GM18526 (cell line): ENCODE data around the gene PLEKHG3.

ENCODE experiments used
- POLR2A ChIP-seq: IDR thresholded peaks from 3 replicates; pipeline ENCODE4 v1.6.1; 2011; ENCODE audit not compliant: insufficient read length; ENCODE audit errors: extremely low read depth

PLEKHG3 gene

DNA sequence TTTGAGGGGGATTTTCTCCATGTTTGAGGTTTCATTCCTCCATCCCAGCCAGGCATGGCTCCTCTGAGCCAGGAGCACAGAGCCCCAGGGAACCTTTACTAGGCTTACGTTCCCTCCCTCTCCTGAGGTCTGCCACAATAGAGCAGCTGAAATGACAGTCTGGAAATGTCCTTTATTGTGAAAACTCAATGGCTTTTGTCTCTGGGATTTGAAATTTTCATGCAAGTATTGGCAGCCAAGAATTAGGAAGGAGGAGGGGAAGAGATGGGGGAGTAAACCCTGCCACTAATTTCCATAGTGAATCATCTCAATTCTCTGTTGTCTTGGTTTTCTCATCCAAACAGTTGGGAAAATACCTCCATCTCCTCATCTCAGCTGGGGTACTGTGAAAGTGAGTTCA is 2.6 kb upstream of the PLEKHG3 start:
- TF ChIP-seq POLR2A, result no peak

GRCh38 chr14:64702493-64703394 is 1.5 kb upstream of the PLEKHG3 start:
- no peak for TF ChIP-seq POLR2A

- no peak for TF ChIP-seq POLR2A
Observed at GRCh38 chr14:64703395-64704142, 655 bp upstream of the PLEKHG3 start.

- no peak for TF ChIP-seq POLR2A
Observed at GRCh38 chr14:64704743-64705380, 638 bp downstream of the PLEKHG3 start.

GRCh38 chr14:64705381-64706118 is 1.3 kb downstream of the PLEKHG3 start:
- no peak for TF ChIP-seq POLR2A

DNA sequence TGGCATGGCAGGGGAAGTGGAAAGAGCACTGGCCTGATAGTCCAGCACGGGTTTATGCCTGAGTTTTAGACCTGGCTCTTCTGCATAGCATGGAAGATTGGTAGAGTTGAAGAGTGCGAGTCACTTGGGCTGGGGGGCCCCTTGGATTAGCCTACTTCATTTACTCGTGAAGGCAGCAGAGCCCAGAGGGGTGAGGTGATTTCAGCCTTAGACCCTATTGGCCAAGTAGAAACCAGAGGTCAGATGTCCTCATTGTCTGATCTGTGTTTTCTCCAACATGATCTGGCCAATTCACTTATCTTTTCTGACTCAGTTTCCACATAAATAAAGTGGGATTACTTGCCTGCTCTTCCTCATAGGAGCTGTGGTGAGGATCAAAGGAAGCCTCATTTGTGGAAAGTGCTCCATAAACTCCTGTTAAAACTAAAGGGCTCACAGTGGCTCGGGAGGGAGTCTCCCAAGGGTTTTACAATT is 1.9 kb downstream of the PLEKHG3 start:
- TF ChIP-seq POLR2A, result no peak

- TF ChIP-seq POLR2A, result no peak
Observed at GRCh38 chr14:64706593-64707193, 2.5 kb downstream of the PLEKHG3 start.

- TF ChIP-seq POLR2A, result no peak
Observed at GRCh38 chr14:64707661-64708060, 3.4 kb downstream of the PLEKHG3 start.

DNA sequence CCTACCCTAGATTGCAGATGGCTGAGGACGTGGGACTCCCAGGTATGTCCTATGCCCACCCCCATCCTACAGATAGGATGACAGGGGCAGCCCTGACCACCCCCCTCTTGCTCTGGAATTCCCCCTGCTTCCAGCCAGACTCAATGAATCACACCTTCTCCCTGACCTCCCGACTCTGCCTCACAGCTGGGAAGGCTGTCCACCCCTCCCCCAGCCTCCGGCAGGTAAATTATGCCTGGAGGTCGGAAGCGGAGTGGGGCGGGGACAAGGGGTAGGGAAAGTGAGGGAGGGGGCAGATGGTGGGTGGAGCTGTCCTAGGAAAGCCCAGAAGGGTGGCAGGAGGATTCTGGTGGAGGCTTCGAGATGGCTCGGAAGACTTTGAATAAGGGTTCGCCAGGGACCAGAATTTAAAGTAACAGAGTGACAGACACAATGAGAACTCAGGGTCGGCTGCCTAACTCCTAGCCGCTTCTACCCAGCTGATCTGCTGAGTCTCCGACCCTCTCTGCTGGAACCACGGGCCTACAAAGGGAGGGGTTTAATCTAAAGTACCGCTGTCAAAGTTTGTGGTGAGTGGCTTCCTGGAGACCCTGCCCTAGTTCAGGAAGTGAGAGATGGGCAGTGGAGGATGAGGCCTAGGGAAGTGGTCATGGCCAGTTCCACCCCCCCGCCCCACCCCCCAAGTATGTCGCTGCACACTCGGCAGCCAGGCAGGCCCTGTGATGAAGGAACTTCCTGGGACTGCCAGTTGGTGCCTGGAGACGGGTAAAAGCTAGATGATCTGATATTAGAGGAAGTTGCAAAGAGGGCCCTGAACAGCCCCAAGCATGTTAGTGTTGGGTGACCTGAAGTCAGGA is 4.2 kb downstream of the PLEKHG3 start:
- TF ChIP-seq POLR2A, result no peak

DNA sequence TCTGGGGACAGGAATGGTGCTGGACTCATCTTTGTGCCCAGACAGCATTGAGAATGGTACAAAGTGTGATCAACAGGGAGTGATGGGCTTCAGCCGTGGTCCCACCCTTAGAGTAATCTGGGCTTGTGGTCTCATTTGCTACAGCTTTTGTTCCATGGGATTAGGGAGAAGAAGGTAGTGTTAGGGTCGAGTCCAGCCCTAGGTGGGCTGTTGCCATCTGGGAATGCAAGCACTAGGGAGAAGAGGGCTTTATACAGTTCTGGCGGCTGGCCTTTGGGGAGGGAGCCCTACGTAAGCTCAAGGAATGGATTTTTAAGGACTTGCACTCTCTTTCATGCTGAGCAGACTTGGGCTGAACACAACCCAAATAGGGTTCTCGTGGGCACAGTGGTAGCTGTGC is 4.9 kb downstream of the PLEKHG3 start:
- no peak for TF ChIP-seq POLR2A

- no peak for TF ChIP-seq POLR2A
Observed at GRCh38 chr14:64711039-64711438, 6.8 kb downstream of the PLEKHG3 start.

- TF ChIP-seq POLR2A, result no peak
Observed at GRCh38 chr14:64713677-64714076, 9.5 kb downstream of the PLEKHG3 start.

DNA sequence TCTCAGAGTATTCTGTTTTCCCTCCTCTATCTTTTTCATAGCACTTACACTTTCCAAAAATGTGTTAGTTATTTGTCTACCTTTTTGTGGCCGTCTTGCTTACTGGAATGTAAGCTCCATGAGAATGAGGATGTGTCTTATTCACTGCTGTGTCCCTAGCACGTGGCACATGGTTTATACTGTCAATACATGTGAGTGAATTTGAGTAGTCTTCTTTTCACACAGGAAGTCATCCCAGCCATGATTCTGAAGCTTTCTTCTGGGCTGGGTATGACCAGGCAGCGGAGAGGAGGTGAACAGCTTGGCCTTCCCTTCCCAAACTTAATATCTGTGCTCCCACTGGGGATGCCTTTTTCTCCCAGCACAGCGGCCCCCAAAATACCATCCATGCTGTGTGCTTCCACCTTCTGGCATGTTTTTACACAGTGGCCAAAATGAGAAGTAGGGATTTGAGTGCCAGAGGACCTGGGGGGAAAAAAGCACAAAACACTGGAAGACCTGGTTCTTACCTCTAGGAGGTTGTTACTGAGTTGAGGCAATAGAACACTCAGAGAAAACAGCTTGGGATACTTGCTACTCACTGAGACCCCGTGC is 10.3 kb downstream of the PLEKHG3 start:
- no peak for TF ChIP-seq POLR2A
